Right lobe of liver (tissue), 4 donors: Measurements from ENCODE around the gene MDN1.

ENCODE experiments used
- CTCF ChIP-seq, 4 donors: fragments of 200-600 bp in 3 of 4; fragments of 450-650 bp in 1 of 4; IDR thresholded peaks; one replicate each; pipeline versions ENCODE4 v1.5.1 to v1.8.0; 2016 to 2022; ENCODE audit warnings: antibody characterized with exemption in 4 of 4, mild to moderate bottlenecking in 2 of 4
- POLR2A ChIP-seq: fragments of 450-650 bp; IDR thresholded peaks from one replicate; pipeline ENCODE4 v1.6.1; 2017; ENCODE audit warnings: antibody characterized with exemption, mild to moderate bottlenecking
- donor health status: DM: no; HTN: no; CAD: no.
- donor health status: DM: no; HTN: no; CAD: no.
- donor health status: DM: no; HTN: yes; CAD: no.

- TF ChIP-seq CTCF (IDR thresholded peaks at IDR 0.05) (no peak), POLR2A (no peak)
Observed at GRCh38 chr6:89706121-89706520, 113.5 kb downstream of the MDN1 start.
